Measurements from ENCODE around the gene ASF1B.

ASF1B gene

GRCh38 chr19:14135355-14135754, 1.0 kb downstream of the ASF1B start:
- DNase-seq = no peak

GRCh38 chr19:14127929-14128509, 8.4 kb downstream of the ASF1B start:
- no peak for DNase-seq

- DNase-seq = no peak
Observed at GRCh38 chr19:14127176-14127575, 9.2 kb downstream of the ASF1B start.

- no peak for DNase-seq
Observed at GRCh38 chr19:14122924-14123323, 13.5 kb downstream of the ASF1B start.

GRCh38 chr19:14120497-14120780, 15.9 kb downstream of the ASF1B start:
- DNase-seq = no peak

GRCh38 chr19:14119644-14120496, 16.5 kb downstream of the ASF1B start:
- no peak for DNase-seq

- no peak for DNase-seq
Observed at GRCh38 chr19:14119146-14119545, 17.2 kb downstream of the ASF1B start.

GRCh38 chr19:14118165-14119051, 18.0 kb downstream of the ASF1B start:
- DNase-seq = no peak

- DNase-seq = peak; percentile 98
Observed at GRCh38 chr19:14117668-14118164, 18.7 kb downstream of the ASF1B start, which contains the start of gene PRKACA. TSS of gene PRKACA (minus strand) at chr19:14117762. CDS start at chr19:14117547, 215 bp downstream.

- no peak for DNase-seq
Observed at GRCh38 chr19:14116918-14117578, 19.3 kb downstream of the ASF1B start.

- no peak for DNase-seq
Observed at GRCh38 chr19:14116525-14116917, 19.9 kb downstream of the ASF1B start.

GRCh38 chr19:14115756-14116155, 20.6 kb downstream of the ASF1B start:
- DNase-seq = no peak

GRCh38 chr19:14114854-14115253, 21.5 kb downstream of the ASF1B start:
- no peak for DNase-seq

- no peak for DNase-seq
Observed at GRCh38 chr19:14114439-14114838, 21.9 kb downstream of the ASF1B start.

- DNase-seq = no peak
Observed at GRCh38 chr19:14113762-14114414, 22.5 kb downstream of the ASF1B start.

GRCh38 chr19:14112809-14113385, 23.5 kb downstream of the ASF1B start:
- DNase-seq = no peak

- no peak for DNase-seq
Observed at GRCh38 chr19:14112051-14112808, 24.2 kb downstream of the ASF1B start.

GRCh38 chr19:14111486-14111885, 24.9 kb downstream of the ASF1B start:
- no peak for DNase-seq

- no peak for DNase-seq
Observed at GRCh38 chr19:14110650-14111049, 25.7 kb downstream of the ASF1B start.

- DNase-seq = no peak
Observed at GRCh38 chr19:14107581-14108461, 28.6 kb downstream of the ASF1B start.

Measured in NCI-H1436 (cell line).